ENCODE results near the gene NF2. TPM values are rescaled to one million over a fixed set of nuclear protein-coding genes. Genes with fewer than 3 reads are reported as not detected.
A peak's percentile ranks its signal among the peaks of the same experiment; 100 is the strongest.

The NF2 gene
- total RNA-seq, 1 experiment from 2014 or later: 50.9 TPM

DNA sequence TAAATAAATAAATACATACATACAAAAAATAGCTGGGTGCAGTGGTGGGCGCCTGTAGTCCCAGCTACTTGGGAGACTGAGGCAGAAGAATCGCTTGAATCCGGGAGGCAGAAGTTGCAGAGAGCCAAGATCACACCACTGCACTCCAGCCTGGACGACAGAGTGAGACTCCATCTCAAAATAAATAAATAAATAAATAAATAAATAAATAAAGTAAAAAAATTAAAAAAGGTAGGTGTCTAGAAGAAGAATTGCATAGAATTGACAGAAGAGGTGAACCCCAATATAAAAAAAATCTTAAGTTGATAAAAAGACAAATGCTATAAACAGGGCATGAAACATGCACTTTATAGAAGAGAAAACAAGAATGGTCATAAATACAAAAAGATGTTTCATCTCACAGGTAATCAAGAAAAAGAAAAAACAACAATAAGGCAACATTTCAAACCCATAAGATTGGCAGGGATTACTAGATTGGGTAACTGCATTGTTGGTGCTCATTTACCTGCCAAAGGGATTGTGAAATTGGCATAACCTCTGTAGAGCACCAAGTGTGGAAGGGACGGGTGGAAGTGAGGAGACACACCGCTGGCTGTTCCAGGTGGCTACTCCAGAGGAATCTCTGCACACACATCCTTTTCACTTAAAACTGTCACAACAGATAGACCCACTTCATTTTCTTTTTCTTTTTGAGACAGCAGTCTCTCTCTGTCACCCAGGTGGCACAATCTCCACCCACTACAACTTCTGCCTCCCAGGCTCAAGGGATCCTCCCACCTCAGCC lies 44.7 kb downstream of the NF2 start:
- no peak for DNase-seq
- H3K4ac ChIP-seq (ENCODE audit: low read depth, low read length): no peak overlapping the region
- no peak overlapping the region for H3K56ac ChIP-seq (ENCODE audit: insufficient read length, low read depth, low read length)
- H3K4me1 ChIP-seq (ENCODE audit: insufficient read depth, low read length): no peaks in the 10 kb centered on the region
- no peak overlapping the region for H3K18ac ChIP-seq (ENCODE audit: insufficient read length, low read depth, low read length)
- no peaks in the 10 kb centered on the region for H3K79me1 ChIP-seq (ENCODE audit: insufficient read depth, low read depth, low read length, poor library complexity, severe bottlenecking)
- H3K4me3 Mint-ChIP-seq: no peak overlapping the region
- H3K9me3 Mint-ChIP-seq: peaks cover 3 to 11% of the 10 kb centered on the region in 2 experiments; a peak in 2 of 5 replicates
- no peak overlapping the region for H2BK15ac ChIP-seq (ENCODE audit: low read depth, low read length)
- H3K4me1 Mint-ChIP-seq: peaks cover 10 to 18% of the 10 kb centered on the region in 2 experiments
- H3K36me3 Mint-ChIP-seq (ENCODE audit: insufficient read depth in 1 of 3, low read depth in 3 of 3): peaks cover 12 to 26% (median 15%) of the 10 kb centered on the region in 3 experiments; a peak in 6 of 7 replicates
- no peak overlapping the region for H4K91ac ChIP-seq (ENCODE audit: insufficient read length, low read depth, low read length)
- no peak overlapping the region for H3T11ph ChIP-seq (ENCODE audit: low read length)
- H3K27ac Mint-ChIP-seq: peak overlapping the region in 2 of 3 experiments; percentile 50 to 71; a peak in 3 of 7 replicates
- H2BK5ac ChIP-seq (ENCODE audit: insufficient read length, low read length): no peak overlapping the region
- no peak overlapping the region for H2BK120ac ChIP-seq (ENCODE audit: low read depth, low read length, poor library complexity, severe bottlenecking)
- H3K27me3 Mint-ChIP-seq (ENCODE audit: low read depth): no peaks in the 10 kb centered on the region
- no peak overlapping the region for H3K14ac ChIP-seq (ENCODE audit: insufficient read depth, low read length)
- H3K27me3 ChIP-seq (ENCODE audit: insufficient read depth, low read length): no peaks in the 10 kb centered on the region
- TF ChIP-seq, protein P1, sequence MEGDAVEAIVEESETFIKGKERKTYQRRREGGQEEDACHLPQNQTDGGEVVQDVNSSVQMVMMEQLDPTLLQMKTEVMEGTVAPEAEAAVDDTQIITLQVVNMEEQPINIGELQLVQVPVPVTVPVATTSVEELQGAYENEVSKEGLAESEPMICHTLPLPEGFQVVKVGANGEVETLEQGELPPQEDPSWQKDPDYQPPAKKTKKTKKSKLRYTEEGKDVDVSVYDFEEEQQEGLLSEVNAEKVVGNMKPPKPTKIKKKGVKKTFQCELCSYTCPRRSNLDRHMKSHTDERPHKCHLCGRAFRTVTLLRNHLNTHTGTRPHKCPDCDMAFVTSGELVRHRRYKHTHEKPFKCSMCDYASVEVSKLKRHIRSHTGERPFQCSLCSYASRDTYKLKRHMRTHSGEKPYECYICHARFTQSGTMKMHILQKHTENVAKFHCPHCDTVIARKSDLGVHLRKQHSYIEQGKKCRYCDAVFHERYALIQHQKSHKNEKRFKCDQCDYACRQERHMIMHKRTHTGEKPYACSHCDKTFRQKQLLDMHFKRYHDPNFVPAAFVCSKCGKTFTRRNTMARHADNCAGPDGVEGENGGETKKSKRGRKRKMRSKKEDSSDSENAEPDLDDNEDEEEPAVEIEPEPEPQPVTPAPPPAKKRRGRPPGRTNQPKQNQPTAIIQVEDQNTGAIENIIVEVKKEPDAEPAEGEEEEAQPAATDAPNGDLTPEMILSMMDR (conservative IDR thresholded peaks at IDR 0.05): no peak
- H3K79me2 ChIP-seq (ENCODE audit: insufficient read depth, low read length): no peaks in the 10 kb centered on the region
- no peak overlapping the region for H4K8ac ChIP-seq (replicated peaks; ENCODE audit: insufficient read length, low read depth, low read length)
- H4K5ac ChIP-seq (ENCODE audit: insufficient read length, low read depth, low read length): no peak overlapping the region
- no peak overlapping the region for H3K27ac ChIP-seq (ENCODE audit: insufficient read length, low read depth, low read length)
- no peak overlapping the region for H3K9ac ChIP-seq (ENCODE audit: extremely low read depth, insufficient read length, low read length)
- H4K20me1 ChIP-seq (ENCODE audit: control insufficient read depth, insufficient read depth, insufficient read length): no peaks in the 10 kb centered on the region
- H2AK5ac ChIP-seq (ENCODE audit: insufficient read length, low read length): no peak overlapping the region
- no peaks in the 10 kb centered on the region for H3K23me2 ChIP-seq (ENCODE audit: insufficient read length, low read depth, low read length, poor library complexity, severe bottlenecking)
- no peak overlapping the region for H2BK20ac ChIP-seq (ENCODE audit: low read depth, low read length, poor library complexity, severe bottlenecking)
- no peak overlapping the region for H3K4me2 ChIP-seq (ENCODE audit: insufficient read depth, insufficient read length, low read length)
- H2AFZ ChIP-seq (ENCODE audit: low read length): no peak overlapping the region
- H2BK12ac ChIP-seq (ENCODE audit: insufficient read length, low read depth, low read length): no peak overlapping the region
- peaks cover 6% of the 10 kb centered on the region for H3K9me3 ChIP-seq (ENCODE audit: control insufficient read depth, low read depth, low read length)
- no CpG with 5 or more reads among the region's 6 CpGs for WGBS (ENCODE audit: extremely low coverage, insufficient read length, low lambda C conversion rate)
- H3K23ac ChIP-seq (ENCODE audit: insufficient read length, low read depth, low read length): no peak overlapping the region

All from H9 (cell line).